ENCODE data around the gene ENO4. TPM values are rescaled to one million over a fixed set of nuclear protein-coding genes. Genes with fewer than 3 reads are reported as not detected.

ENO4 gene
- total RNA-seq, 2 donors from 2014 or later: not detected

GRCh38 chr10:116861796-116862195, 12.5 kb downstream of the ENO4 start:
- intact Hi-C loops (cut with DNase I): no loop called here
- H3K9me3 ChIP-seq: no peaks in the 10 kb centered on the region
- H3K4me3 ChIP-seq: no peak overlapping the region
- no peak for DNase-seq
- H3K36me3 ChIP-seq: no peaks in the 10 kb centered on the region
- TF ChIP-seq CTCF (IDR thresholded peaks at IDR 0.05): no peak
- no peak overlapping the region for H3K9ac ChIP-seq (ENCODE audit: low read depth in 2 of 2, low read length in 2 of 2)
- no peaks in the 10 kb centered on the region for H3K4me1 ChIP-seq
- no peaks in the 10 kb centered on the region for H3K27me3 ChIP-seq
- H3K27ac ChIP-seq: no peak overlapping the region

- no peak overlapping the region for H3K27ac ChIP-seq
- no peak for TF ChIP-seq CTCF (IDR thresholded peaks at IDR 0.05)
- H3K4me1 ChIP-seq: no peaks in the 10 kb centered on the region
- no peak for DNase-seq
- no peaks in the 10 kb centered on the region for H3K9me3 ChIP-seq
- H3K27me3 ChIP-seq: no peaks in the 10 kb centered on the region
- no peak overlapping the region for H3K4me3 ChIP-seq
- intact Hi-C loops (cut with DNase I): no loop called here
- no peak overlapping the region for H3K9ac ChIP-seq (ENCODE audit: low read depth in 2 of 2, low read length in 2 of 2)
- no peaks in the 10 kb centered on the region for H3K36me3 ChIP-seq
Measured at GRCh38 chr10:116864436-116864835, 15.1 kb downstream of the ENO4 start.

GRCh38 chr10:116866066-116866465, 16.8 kb downstream of the ENO4 start:
- intact Hi-C loops (cut with DNase I): no loop called here
- no peak overlapping the region for H3K4me3 ChIP-seq
- H3K27me3 ChIP-seq: no peaks in the 10 kb centered on the region
- H3K27ac ChIP-seq: no peak overlapping the region
- H3K9me3 ChIP-seq: no peaks in the 10 kb centered on the region
- no peak overlapping the region for H3K9ac ChIP-seq (ENCODE audit: low read depth in 2 of 2, low read length in 2 of 2)
- H3K4me1 ChIP-seq: no peaks in the 10 kb centered on the region
- H3K36me3 ChIP-seq: no peaks in the 10 kb centered on the region
- no peak for DNase-seq
- TF ChIP-seq CTCF (IDR thresholded peaks at IDR 0.05): no peak

- Histone ChIP-seq H3K27me3 (no peaks in the 10 kb centered on the region), H3K36me3 (no peaks in the 10 kb centered on the region), H3K27ac (no peak overlapping the region), H3K9ac (ENCODE audit: low read depth in 2 of 2, low read length in 2 of 2) (no peak overlapping the region), H3K4me1 (no peaks in the 10 kb centered on the region), H3K4me3 (no peak overlapping the region), H3K9me3 (no peaks in the 10 kb centered on the region)
- no peak for TF ChIP-seq CTCF (IDR thresholded peaks at IDR 0.05)
- no peak for DNase-seq
- intact Hi-C loops (cut with DNase I): no loop called here
Measured at GRCh38 chr10:116866987-116867595, 17.8 kb downstream of the ENO4 start.

- H3K36me3 ChIP-seq: no peaks in the 10 kb centered on the region
- H3K9ac ChIP-seq (ENCODE audit: low read depth in 2 of 2, low read length in 2 of 2): no peak overlapping the region
- no peak overlapping the region for H3K4me3 ChIP-seq
- H3K27ac ChIP-seq: no peak overlapping the region
- no peaks in the 10 kb centered on the region for H3K4me1 ChIP-seq
- TF ChIP-seq CTCF (IDR thresholded peaks at IDR 0.05): no peak
- H3K27me3 ChIP-seq: no peaks in the 10 kb centered on the region
- H3K9me3 ChIP-seq: no peaks in the 10 kb centered on the region
- DNase-seq: no peak
- intact Hi-C loops (cut with DNase I): no loop called here
Measured at GRCh38 chr10:116868198-116868676, 18.9 kb downstream of the ENO4 start.

All from colonic mucosa (tissue), 4 donors.